MM.1S (cell line): ENCODE measurements around the gene ATXN1.

Experiments used
- CTCF ChIP-seq: fragments of 300-600 bp; sonication (generic); IDR thresholded peaks from 2 replicates; pipeline ENCODE4 v1.5.1; 2016; ENCODE audit warnings: antibody characterized with exemption, low read length, mixed read lengths
- EZH2 ChIP-seq: fragments of 300-600 bp; sonication (generic); optimal IDR thresholded peaks from 2 replicates; pipeline ENCODE3; 2017; ENCODE audit warnings: low read depth, mild to moderate bottlenecking, antibody characterized with exemption, low read length, mixed read lengths
- EZH2phosphoT487 ChIP-seq: fragments of 300-600 bp; sonication (generic); IDR thresholded peaks from 2 replicates; pipeline ENCODE4 v1.6.1; 2018; ENCODE audit warnings: antibody characterized with exemption, low read length

- TF ChIP-seq CTCF (no peak), EZH2 (no peak), EZH2phosphoT487 (no peak)
Measured at GRCh38 chr6:16440636-16441212, 320.5 kb downstream of the ATXN1 start.
